K562 (cell line): ENCODE data around the gene PLEKHG5. TPM values are rescaled to one million over a fixed set of nuclear protein-coding genes. Genes with fewer than 3 reads are reported as not detected.
A peak's percentile ranks its signal among the peaks of the same experiment; 100 is the strongest.

Source experiments
- ESRRB ChIP-seq: fragments of 250-450 bp; sonication (Bioruptor Pico); IDR thresholded peaks from 2 replicates; pipeline ENCODE4 v1.5.0; 2020; ENCODE audit warnings: mild to moderate bottlenecking, moderate library complexity, borderline replicate concordance
- FOXA3 ChIP-seq, 2 experiments: fragments of 450-650 bp in 1 of 2; sonication (generic) in 1 of 2; formaldehyde crosslinking; IDR thresholded peaks in 1 of 2; conservative IDR thresholded peaks in 1 of 2; 2 replicates each; pipeline versions ENCODE4 v1.4.0 to v1.8.0; 2020 to 2022; ENCODE audit warnings: mild to moderate bottlenecking in 2 of 2, missing genetic modification reagents in 1 of 2
- FOXK2 ChIP-seq, 2 experiments: fragments of 450-650 bp; IDR thresholded peaks in 1 of 2; conservative IDR thresholded peaks in 1 of 2; 2 replicates each; pipeline ENCODE4 v1.6.1; 2016; ENCODE audit warnings: low read depth in 2 of 2, mild to moderate bottlenecking in 1 of 2
- KDM2B ChIP-seq: fragments of 250-450 bp; sonication (Bioruptor Pico); IDR thresholded peaks from 2 replicates; pipeline ENCODE4 v1.8.0; 2021; ENCODE audit warnings: mild to moderate bottlenecking, moderate library complexity
- KLF13 ChIP-seq: fragments of 450-650 bp; IDR thresholded peaks from 2 replicates; pipeline ENCODE4 v1.6.1; 2016; ENCODE audit warnings: missing genetic modification characterization, low read depth, mild to moderate bottlenecking, missing compliant biosample characterization, moderate library complexity, borderline replicate concordance
- RFX1 ChIP-seq: fragments of 450-650 bp; IDR thresholded peaks from 2 replicates; pipeline ENCODE4 v1.6.1; 2016; ENCODE audit warnings: mild to moderate bottlenecking, moderate library complexity
- ZC3H8 ChIP-seq: fragments of 450-650 bp; IDR thresholded peaks from 2 replicates; pipeline ENCODE4 v1.6.1; 2017
- ZFP30 ChIP-seq: fragments of 250-450 bp; sonication (Bioruptor Pico); IDR thresholded peaks from 2 replicates; pipeline ENCODE4 v1.8.0; 2022; ENCODE audit warnings: moderate library complexity, mild to moderate bottlenecking, inconsistent platforms, borderline replicate concordance
- ZNF175 ChIP-seq: fragments of 200-800 bp; sonication (Bioruptor generic); IDR thresholded peaks from 2 replicates; pipeline ENCODE4 v1.6.1; 2016; ENCODE audit warnings: low read depth, mild to moderate bottlenecking, missing genetic modification characterization, missing compliant biosample characterization
- ZNF316 ChIP-seq: fragments of 450-650 bp; IDR thresholded peaks from 2 replicates; pipeline ENCODE4 v1.6.1; 2016
- ZNF444 ChIP-seq: fragments of 250-450 bp; sonication (Bioruptor Pico); IDR thresholded peaks from 2 replicates; pipeline ENCODE4 v1.4.0; 2020; ENCODE audit warnings: mild to moderate bottlenecking, moderate library complexity
- ZNF695 ChIP-seq: fragments of 450-650 bp; formaldehyde crosslinking; IDR thresholded peaks from 2 replicates; pipeline ENCODE4 v1.4.0; 2020; ENCODE audit warnings: mild to moderate bottlenecking, moderate library complexity
- polyA plus RNA-seq, 8 experiments: library from polyadenylated mRNA; depleted of rRNA in 4 of 8; stranded (reverse) in 5 of 8; unstranded in 3 of 8; fragments of >200 nt; fragmentation: Nextera tagmentation in 2 of 8; fragmentation: Illumina TruSeq in 1 of 8; extraction: Ambion mirVana in 2 of 8; extraction: Trizol in 1 of 8; gene quantifications; 2 replicates each; pipeline versions ENCODE4 v1.2.1 to v1.2.3, GENCODE V29; 2011 to 2014; ENCODE audit warnings: inconsistent platforms in 1 of 8, missing spikeins in 1 of 8
- total RNA-seq, 7 experiments: library from RNA; depleted of rRNA in 6 of 7; stranded (reverse); fragments of >200 nt in 6 of 7; fragmentation: Illumina TruSeq in 2 of 7; extraction: Trizol in 2 of 7; gene quantifications; 2 replicates each; pipeline versions ENCODE4 v1.2.1 to v1.2.3, GENCODE V29; 2011 to 2021; ENCODE audit warnings: low replicate concordance in 1 of 7
- TF ChIP-seq, protein P1 (sequence below): sonication (generic); formaldehyde crosslinking; IDR thresholded peaks from 2 replicates; pipeline ENCODE4 v1.8.0; 2022; ENCODE audit warnings: missing genetic modification reagents, mild to moderate bottlenecking, borderline replicate concordance
- TF ChIP-seq, protein P2 (sequence below): sonication (generic); formaldehyde crosslinking; IDR thresholded peaks from 2 replicates; pipeline ENCODE4 v1.9.0; 2022; ENCODE audit warnings: mild to moderate bottlenecking, missing genetic modification reagents
- TF ChIP-seq, protein P3 (sequence below): fragments of 450-650 bp; conservative IDR thresholded peaks from 2 replicates; pipeline ENCODE4 v1.6.1; 2016; ENCODE audit warnings: missing genetic modification characterization, low read depth, mild to moderate bottlenecking, control low read depth, missing compliant biosample characterization
- TF ChIP-seq, protein P4 (sequence below), 2 experiments: fragments of 450-650 bp in 1 of 2; IDR thresholded peaks; 2 replicates each; pipeline ENCODE4 v1.6.1; 2011 to 2017; ENCODE audit warnings: low read depth in 2 of 2, antibody characterized with exemption in 1 of 2, borderline replicate concordance in 1 of 2, low read length in 1 of 2, mild to moderate bottlenecking in 1 of 2, mixed read lengths in 1 of 2; ENCODE audit not compliant: control insufficient read depth in 1 of 2

Gene PLEKHG5
- total and polyA plus RNA-seq, 9 of the 15 experiments (the other 6 are each of a cell fraction or from before 2014, with no cell fraction given) = 0.04 to 0.29 (median 0.09) TPM; not detected in 3

DNA sequence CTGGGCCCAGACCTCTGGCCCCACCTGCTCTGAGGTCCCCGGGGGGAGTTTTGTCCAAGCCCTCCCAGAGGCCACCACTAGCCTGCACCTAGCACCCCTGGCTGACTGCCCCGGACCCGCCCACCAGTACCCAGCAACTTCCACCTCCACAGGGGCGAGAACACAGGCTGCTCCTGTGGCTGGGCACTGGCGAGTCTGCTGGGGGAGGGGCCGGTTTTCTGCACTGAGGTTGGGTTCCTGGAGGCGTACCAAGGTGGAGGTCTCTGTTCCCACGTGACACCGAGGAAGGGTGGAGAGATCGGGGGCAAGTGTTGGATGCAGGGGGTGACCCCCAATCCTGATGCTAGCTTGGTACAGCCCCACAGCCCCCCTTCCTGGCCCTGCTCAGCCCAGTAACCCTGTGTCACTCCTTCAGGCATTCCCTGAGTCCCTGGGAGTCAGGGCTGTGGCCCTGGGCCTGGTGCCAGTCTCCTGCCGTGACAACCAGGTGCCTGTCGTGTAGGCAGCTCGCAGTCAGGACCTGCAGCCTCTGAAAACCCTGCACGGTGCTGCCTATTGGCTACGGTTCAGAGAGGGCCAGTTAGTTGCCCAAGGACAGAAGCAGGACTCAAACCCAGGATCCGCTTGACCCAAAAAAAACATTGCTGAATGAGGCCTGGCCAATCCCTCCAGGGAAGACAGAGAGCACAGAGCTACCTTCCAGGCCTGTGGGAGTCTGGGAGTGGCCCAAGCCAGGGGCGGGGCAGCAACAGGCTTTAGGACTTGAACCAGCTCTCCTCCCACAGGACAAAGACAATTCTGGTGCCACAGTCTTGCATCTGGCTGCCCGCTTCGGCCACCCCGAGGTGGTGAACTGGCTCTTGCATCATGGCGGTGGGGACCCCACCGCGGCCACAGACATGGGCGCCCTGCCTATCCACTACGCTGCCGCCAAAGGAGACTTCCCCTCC lies 63.8 kb downstream of the PLEKHG5 start (continued):
- TF ChIP-seq, protein P1, sequence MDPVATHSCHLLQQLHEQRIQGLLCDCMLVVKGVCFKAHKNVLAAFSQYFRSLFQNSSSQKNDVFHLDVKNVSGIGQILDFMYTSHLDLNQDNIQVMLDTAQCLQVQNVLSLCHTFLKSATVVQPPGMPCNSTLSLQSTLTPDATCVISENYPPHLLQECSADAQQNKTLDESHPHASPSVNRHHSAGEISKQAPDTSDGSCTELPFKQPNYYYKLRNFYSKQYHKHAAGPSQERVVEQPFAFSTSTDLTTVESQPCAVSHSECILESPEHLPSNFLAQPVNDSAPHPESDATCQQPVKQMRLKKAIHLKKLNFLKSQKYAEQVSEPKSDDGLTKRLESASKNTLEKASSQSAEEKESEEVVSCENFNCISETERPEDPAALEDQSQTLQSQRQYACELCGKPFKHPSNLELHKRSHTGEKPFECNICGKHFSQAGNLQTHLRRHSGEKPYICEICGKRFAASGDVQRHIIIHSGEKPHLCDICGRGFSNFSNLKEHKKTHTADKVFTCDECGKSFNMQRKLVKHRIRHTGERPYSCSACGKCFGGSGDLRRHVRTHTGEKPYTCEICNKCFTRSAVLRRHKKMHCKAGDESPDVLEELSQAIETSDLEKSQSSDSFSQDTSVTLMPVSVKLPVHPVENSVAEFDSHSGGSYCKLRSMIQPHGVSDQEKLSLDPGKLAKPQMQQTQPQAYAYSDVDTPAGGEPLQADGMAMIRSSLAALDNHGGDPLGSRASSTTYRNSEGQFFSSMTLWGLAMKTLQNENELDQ (CRISPR knock-in tag) = no peak
- TF ChIP-seq ZNF175 (CRISPR knock-in tag) = no peak
- TF ChIP-seq RFX1 = no peak
- TF ChIP-seq FOXK2 (conservative IDR thresholded peaks at IDR 0.05 in 1 of 2, IDR thresholded peaks at IDR 0.05 in 1 of 2; ENCODE audit: low read depth in 2 of 2) = peak in 1 of 2 experiments; percentile 51; a peak in 1 of 4 replicates
- no peak for TF ChIP-seq ZNF444 (CRISPR knock-in tag)
- peak in 1 of 2 experiments; percentile 13; a peak in 1 of 4 replicates for TF ChIP-seq FOXA3 (CRISPR knock-in tag; conservative IDR thresholded peaks at IDR 0.05 in 1 of 2, IDR thresholded peaks at IDR 0.05 in 1 of 2)
- TF ChIP-seq, protein P2, sequence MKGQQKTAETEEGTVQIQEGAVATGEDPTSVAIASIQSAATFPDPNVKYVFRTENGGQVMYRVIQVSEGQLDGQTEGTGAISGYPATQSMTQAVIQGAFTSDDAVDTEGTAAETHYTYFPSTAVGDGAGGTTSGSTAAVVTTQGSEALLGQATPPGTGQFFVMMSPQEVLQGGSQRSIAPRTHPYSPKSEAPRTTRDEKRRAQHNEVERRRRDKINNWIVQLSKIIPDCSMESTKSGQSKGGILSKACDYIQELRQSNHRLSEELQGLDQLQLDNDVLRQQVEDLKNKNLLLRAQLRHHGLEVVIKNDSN (CRISPR knock-in tag) = peak; percentile 32; the same call in 1 of the 2 replicates
- TF ChIP-seq, protein P3, sequence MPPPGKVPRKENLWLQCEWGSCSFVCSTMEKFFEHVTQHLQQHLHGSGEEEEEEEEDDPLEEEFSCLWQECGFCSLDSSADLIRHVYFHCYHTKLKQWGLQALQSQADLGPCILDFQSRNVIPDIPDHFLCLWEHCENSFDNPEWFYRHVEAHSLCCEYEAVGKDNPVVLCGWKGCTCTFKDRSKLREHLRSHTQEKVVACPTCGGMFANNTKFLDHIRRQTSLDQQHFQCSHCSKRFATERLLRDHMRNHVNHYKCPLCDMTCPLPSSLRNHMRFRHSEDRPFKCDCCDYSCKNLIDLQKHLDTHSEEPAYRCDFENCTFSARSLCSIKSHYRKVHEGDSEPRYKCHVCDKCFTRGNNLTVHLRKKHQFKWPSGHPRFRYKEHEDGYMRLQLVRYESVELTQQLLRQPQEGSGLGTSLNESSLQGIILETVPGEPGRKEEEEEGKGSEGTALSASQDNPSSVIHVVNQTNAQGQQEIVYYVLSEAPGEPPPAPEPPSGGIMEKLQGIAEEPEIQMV (tag) = no peak
- no peak for TF ChIP-seq ZNF316
- TF ChIP-seq, protein P4, sequence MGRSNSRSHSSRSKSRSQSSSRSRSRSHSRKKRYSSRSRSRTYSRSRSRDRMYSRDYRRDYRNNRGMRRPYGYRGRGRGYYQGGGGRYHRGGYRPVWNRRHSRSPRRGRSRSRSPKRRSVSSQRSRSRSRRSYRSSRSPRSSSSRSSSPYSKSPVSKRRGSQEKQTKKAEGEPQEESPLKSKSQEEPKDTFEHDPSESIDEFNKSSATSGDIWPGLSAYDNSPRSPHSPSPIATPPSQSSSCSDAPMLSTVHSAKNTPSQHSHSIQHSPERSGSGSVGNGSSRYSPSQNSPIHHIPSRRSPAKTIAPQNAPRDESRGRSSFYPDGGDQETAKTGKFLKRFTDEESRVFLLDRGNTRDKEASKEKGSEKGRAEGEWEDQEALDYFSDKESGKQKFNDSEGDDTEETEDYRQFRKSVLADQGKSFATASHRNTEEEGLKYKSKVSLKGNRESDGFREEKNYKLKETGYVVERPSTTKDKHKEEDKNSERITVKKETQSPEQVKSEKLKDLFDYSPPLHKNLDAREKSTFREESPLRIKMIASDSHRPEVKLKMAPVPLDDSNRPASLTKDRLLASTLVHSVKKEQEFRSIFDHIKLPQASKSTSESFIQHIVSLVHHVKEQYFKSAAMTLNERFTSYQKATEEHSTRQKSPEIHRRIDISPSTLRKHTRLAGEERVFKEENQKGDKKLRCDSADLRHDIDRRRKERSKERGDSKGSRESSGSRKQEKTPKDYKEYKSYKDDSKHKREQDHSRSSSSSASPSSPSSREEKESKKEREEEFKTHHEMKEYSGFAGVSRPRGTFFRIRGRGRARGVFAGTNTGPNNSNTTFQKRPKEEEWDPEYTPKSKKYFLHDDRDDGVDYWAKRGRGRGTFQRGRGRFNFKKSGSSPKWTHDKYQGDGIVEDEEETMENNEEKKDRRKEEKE (IDR thresholded peaks at IDR 0.05; ENCODE audit: borderline replicate concordance in 1 of 2, control insufficient read depth in 1 of 2, low read depth in 2 of 2, low read length in 1 of 2) = no peak
- TF ChIP-seq ZC3H8 = no peak
- TF ChIP-seq ZNF695 (CRISPR knock-in tag) = no peak
- TF ChIP-seq KLF13 (tag) = no peak
- no peak for TF ChIP-seq ESRRB (CRISPR knock-in tag)
- TF ChIP-seq ZFP30 = no peak
- TF ChIP-seq KDM2B = no peak
